Osteoblast (primary cell): ENCODE results near the gene STIP1. TPM values are rescaled to one million over a fixed set of nuclear protein-coding genes. Genes with fewer than 3 reads are reported as not detected.

ENCODE experiments used
- DNase-seq: peaks from one replicate; pipeline ENCODE4 v3.0.0; 2011; ENCODE audit warnings: low spot score, mixed read lengths; ENCODE audit not compliant: insufficient read length; ENCODE audit errors: missing footprints
- H2AFZ ChIP-seq: 2 replicates; pipeline ENCODE4 v1.6.0; 2011; ENCODE audit warnings: mild to moderate bottlenecking, low read length
- H3K27ac ChIP-seq: 2 replicates; pipeline ENCODE4 v1.5.1; 2011; ENCODE audit warnings: mild to moderate bottlenecking, low read depth, low read length, moderate library complexity
- H3K27me3 ChIP-seq: 2 replicates; pipeline ENCODE4 v1.6.0; 2012; ENCODE audit warnings: mild to moderate bottlenecking, control low read depth, inconsistent platforms, low read length, moderate library complexity; ENCODE audit not compliant: insufficient read depth
- H3K36me3 ChIP-seq: 2 replicates; pipeline ENCODE4 v1.5.1; 2011; ENCODE audit warnings: mild to moderate bottlenecking, low read length, control low read depth, moderate library complexity; ENCODE audit not compliant: insufficient read depth
- H3K4me1 ChIP-seq: 2 replicates; pipeline ENCODE4 v1.5.1; 2011; ENCODE audit warnings: mild to moderate bottlenecking, low read length, control low read depth, moderate library complexity; ENCODE audit not compliant: insufficient read depth
- H3K4me2 ChIP-seq: 2 replicates; pipeline ENCODE4 v1.6.0; 2011; ENCODE audit warnings: mild to moderate bottlenecking, low read length; ENCODE audit not compliant: insufficient read depth
- H3K4me3 ChIP-seq: fragments of 200-600 bp; sonication (generic); 3 replicates; pipeline ENCODE4 v1.5.1; 2012; ENCODE audit warnings: mild to moderate bottlenecking, low read length, inconsistent platforms; ENCODE audit not compliant: insufficient read depth
- H3K79me2 ChIP-seq: 2 replicates; pipeline ENCODE4 v1.6.0; 2012; ENCODE audit warnings: mild to moderate bottlenecking, low read length, control low read depth, inconsistent platforms; ENCODE audit not compliant: insufficient read depth
- H3K9me3 ChIP-seq: 2 replicates; pipeline ENCODE4 v1.5.1; 2011; ENCODE audit warnings: low read depth, low read length, control low read depth
- H4K20me1 ChIP-seq: 2 replicates; pipeline ENCODE4 v1.6.0; 2012; ENCODE audit warnings: mild to moderate bottlenecking, low read length, control low read depth; ENCODE audit not compliant: insufficient read depth
- CTCF ChIP-seq: IDR thresholded peaks from 2 replicates; pipeline ENCODE4 v1.5.1; 2011; ENCODE audit warnings: mild to moderate bottlenecking, low read depth, low read length, moderate library complexity; ENCODE audit errors: extremely low read depth
- total RNA-seq: library from RNA; depleted of rRNA; stranded (reverse); fragments of >200 nt; gene quantifications from 2 replicates; pipeline ENCODE4 v1.2.3, GENCODE V29; 2012

STIP1 gene
- total RNA-seq, 1 donor: 94.5 TPM

DNA sequence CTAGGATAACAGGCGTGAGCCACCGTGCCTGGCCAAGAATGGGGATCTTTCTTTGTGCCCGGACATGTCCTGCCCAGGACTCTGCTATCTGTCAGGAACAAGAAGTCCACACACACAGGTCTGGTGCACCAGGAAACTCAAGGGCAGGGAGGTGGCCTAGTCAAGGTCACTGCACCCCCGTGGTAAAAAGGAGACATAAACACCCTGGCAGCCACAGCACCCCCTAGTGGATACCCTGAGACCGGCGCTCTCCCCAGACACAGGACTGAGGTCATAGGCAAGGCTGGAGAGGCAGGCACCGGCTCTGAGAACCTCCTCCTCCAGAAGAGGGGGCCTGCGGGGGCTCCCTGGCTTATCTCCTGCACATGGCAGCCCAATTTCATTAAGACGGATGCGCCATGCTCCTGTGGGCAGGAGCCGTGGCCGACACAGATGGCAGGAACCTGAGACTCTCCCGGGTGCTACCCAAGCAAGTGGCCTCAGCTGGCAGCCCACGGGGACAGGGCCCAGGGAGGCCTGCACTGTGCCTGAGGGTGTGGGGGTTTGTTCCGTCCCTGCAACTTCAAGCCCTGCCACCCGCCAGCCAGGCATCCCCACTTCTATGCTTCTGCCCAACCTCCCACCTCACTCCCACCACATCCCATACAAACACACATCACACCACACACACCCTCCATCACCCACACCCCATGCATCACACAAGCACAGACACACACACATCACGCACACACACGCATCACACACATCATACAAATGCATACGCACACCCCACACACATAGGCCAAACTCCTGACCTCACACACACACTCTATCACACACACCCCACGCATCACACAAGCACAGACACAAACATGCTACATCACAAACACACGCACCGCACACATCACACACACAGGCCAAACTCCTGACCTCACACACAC lies 39.7 kb upstream of the STIP1 start:
- H3K4me2 ChIP-seq: no peak overlapping the region
- peak; percentile 98 for DNase-seq
- no peak overlapping the region for H2AFZ ChIP-seq

DNA sequence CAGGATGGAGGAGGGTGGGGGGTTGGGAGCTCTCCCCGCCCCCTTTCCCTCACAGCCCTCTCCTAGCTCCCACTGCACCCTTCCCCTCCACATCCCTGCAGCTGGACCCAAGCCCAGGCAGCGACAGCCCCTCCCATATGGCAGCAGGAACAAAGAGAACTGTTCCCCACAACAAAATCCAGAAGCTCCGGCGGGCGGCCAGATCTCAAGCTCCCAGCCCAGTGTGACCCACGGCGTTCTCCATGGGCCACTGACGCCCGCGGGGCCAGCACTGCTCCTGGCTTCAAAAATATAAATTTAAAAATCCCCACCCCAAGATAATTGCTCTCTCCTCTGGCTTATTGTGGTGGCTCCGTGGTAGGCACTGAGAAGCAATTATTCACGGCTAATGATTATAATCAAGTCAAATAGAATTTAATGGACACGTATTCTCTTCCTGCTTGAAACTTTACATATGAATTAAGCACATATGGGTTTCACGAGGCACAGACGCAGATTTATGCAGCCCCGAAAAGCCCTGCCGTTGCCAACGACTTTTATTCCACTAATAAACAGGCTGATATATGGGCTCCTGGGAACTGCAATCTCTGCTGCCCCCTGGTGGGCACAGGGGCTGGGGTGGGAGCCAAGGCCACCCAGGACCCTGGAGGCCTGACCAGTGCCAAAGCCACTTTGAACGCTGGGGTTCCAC lies 37.6 kb upstream of the STIP1 start:
- no peaks in the 10 kb centered on the region for H3K9me3 ChIP-seq
- peak overlapping the region; percentile 52 for H3K4me3 ChIP-seq
- H3K36me3 ChIP-seq: no peaks in the 10 kb centered on the region
- peak overlapping the region; percentile 79 for H3K4me2 ChIP-seq
- peaks cover 4% of the 10 kb centered on the region for H3K4me1 ChIP-seq
- DNase-seq: peak; percentile 99
- H3K27me3 ChIP-seq: no peaks in the 10 kb centered on the region
- peak overlapping the region; percentile 68 for H2AFZ ChIP-seq
- H4K20me1 ChIP-seq: peaks cover 18% of the 10 kb centered on the region
- no peak overlapping the region for H3K27ac ChIP-seq
- peak; percentile 92 for TF ChIP-seq CTCF
- no peaks in the 10 kb centered on the region for H3K79me2 ChIP-seq

More for the DNA sequence above, 39.7 kb upstream of the STIP1 start:
- Histone ChIP-seq H3K9me3 (no peaks in the 10 kb centered on the region), H3K79me2 (no peaks in the 10 kb centered on the region), H3K36me3 (no peaks in the 10 kb centered on the region), H3K27me3 (no peaks in the 10 kb centered on the region), H3K4me3 (no peak overlapping the region), H3K27ac (no peak overlapping the region), H3K4me1 (peaks cover 4% of the 10 kb centered on the region), H4K20me1 (peaks cover 9% of the 10 kb centered on the region)
- peak; percentile 77 for TF ChIP-seq CTCF

DNA sequence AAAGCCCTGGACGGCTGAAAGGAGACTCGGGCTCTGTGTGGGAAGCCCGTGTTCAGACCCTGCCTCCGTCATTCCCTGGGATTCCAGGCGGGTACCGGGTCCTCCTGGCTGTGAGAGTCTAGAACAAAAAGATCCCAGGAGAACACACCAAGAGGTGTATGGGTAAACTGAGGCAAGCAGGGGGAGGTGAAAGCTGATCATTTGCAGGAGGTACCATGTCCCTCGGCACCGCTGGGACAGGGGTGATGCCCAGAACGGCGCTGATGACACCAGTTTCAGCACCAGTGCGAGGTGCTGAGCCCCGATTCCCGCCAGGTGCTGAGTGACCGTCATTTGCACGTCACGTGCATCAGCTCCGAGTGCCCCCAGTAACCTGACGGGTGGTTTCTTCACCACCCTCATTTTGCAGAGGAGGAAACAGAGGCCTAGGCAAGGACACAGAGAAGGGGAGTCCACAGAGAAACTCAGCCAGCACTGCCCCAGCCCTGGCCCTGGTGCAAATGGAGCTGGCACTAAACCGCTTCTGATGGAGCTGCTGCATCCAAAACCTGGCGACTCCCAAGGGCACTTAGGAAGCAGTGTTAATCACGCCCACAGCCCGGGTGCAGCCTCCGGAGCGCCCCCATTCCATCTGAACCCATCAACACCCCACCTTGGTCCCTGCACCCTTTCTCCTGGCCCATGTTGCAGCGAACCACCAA lies 36.9 kb upstream of the STIP1 start:
- no peak overlapping the region for H2AFZ ChIP-seq
- H3K4me3 ChIP-seq: no peak overlapping the region
- no peak for TF ChIP-seq CTCF
- no peak for DNase-seq
- H3K27me3 ChIP-seq: no peaks in the 10 kb centered on the region
- no peaks in the 10 kb centered on the region for H3K9me3 ChIP-seq
- no peaks in the 10 kb centered on the region for H3K36me3 ChIP-seq
- no peak overlapping the region for H3K27ac ChIP-seq
- peaks cover 22% of the 10 kb centered on the region for H4K20me1 ChIP-seq
- peaks cover 4% of the 10 kb centered on the region for H3K4me1 ChIP-seq
- H3K4me2 ChIP-seq: no peak overlapping the region
- H3K79me2 ChIP-seq: no peaks in the 10 kb centered on the region

DNA sequence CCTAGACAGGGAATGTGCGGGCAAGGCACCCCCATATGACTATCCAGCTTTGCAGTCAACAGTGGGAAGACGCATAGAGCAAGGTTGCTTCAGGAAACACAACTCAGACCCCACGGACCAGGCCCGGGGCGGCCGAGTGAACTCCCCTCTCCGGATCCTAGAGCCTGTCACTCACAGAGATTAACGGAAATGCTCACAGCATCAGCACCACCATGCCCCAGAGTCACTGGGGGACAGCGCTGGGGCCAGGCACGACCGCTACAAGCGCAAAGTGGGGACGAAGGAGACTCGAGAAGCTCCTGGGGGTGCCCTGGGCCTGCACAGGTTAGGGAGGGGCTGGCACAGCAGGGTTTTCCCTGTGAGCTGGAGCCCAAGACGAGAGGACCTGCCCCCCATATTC lies 35.9 kb upstream of the STIP1 start:
- no peaks in the 10 kb centered on the region for H3K27me3 ChIP-seq
- no peak overlapping the region for H3K4me3 ChIP-seq
- H3K36me3 ChIP-seq: no peaks in the 10 kb centered on the region
- TF ChIP-seq CTCF: no peak
- H2AFZ ChIP-seq: no peak overlapping the region
- H3K27ac ChIP-seq: no peak overlapping the region
- no peak overlapping the region for H3K4me2 ChIP-seq
- H3K4me1 ChIP-seq: peaks cover 4% of the 10 kb centered on the region
- H3K9me3 ChIP-seq: no peaks in the 10 kb centered on the region
- H4K20me1 ChIP-seq: peaks cover 24% of the 10 kb centered on the region
- H3K79me2 ChIP-seq: no peaks in the 10 kb centered on the region
- no peak for DNase-seq
